HEK293 (cell line): ENCODE measurements around the gene B4GALT1.

Experiments used
- CTCF ChIA-PET: fragments of 350-600 bp; formaldehyde crosslinking; extraction: SDS; loops from one replicate; lab custom pipeline; 2021; ENCODE audit warnings: antibody characterized with exemption; lab: Yijun Ruan, JAX
- POLR2A ChIA-PET: fragments of 300-600 bp; formaldehyde crosslinking; extraction: SDS; loops from one replicate; lab custom pipeline; 2020; ENCODE audit warnings: antibody characterized with exemption, inconsistent platforms; lab: Yijun Ruan, JAX
- H3K27ac ChIP-seq: fragments of 200-500 bp; sonication (Bioruptor generic); 2 replicates; pipeline ENCODE4 v1.5.1; 2014; ENCODE audit warnings: low read depth, low read length, control low read depth, inconsistent platforms; ENCODE audit errors: extremely low read depth
- H3K36me3 ChIP-seq, 2 experiments: fragments of 200-500 bp in 1 of 2; sonication (Bioruptor generic) in 1 of 2; 1 replicate in 1 of 2; 2 replicates in 1 of 2; pipeline ENCODE4 v1.5.1; 2014 to 2017; ENCODE audit warnings: inconsistent platforms in 2 of 2, low read length in 2 of 2; ENCODE audit not compliant: control insufficient read depth in 2 of 2, insufficient read depth in 1 of 2
- H3K4me1 ChIP-seq: fragments of 200-500 bp; sonication (Bioruptor generic); 2 replicates; pipeline ENCODE4 v1.5.1; 2014; ENCODE audit warnings: mild to moderate bottlenecking, low read length, inconsistent platforms; ENCODE audit not compliant: control insufficient read depth, insufficient read depth
- H3K4me3 ChIP-seq: 2 replicates; pipeline ENCODE4 v1.5.1; 2011; ENCODE audit warnings: low read depth, mild to moderate bottlenecking, control low read depth, low read length, moderate library complexity
- H3K9me3 ChIP-seq: fragments of 200-500 bp; sonication (Bioruptor generic); 2 replicates; pipeline ENCODE4 v1.5.1; 2014; ENCODE audit warnings: low read depth, low read length, inconsistent platforms; ENCODE audit not compliant: control insufficient read depth, insufficient read depth
- KLF7 ChIP-seq: fragments of 450-650 bp; formaldehyde crosslinking; IDR thresholded peaks from 2 replicates; pipeline ENCODE4 v1.5.1; 2016; ENCODE audit warnings: missing biosample characterization, missing genetic modification characterization, borderline replicate concordance
- PRDM1 ChIP-seq: fragments of 450-650 bp; formaldehyde crosslinking; IDR thresholded peaks from 2 replicates; pipeline ENCODE4; 2016; ENCODE audit warnings: missing biosample characterization, missing genetic modification characterization
- YY1 ChIP-seq: fragments of 450-650 bp; formaldehyde crosslinking; IDR thresholded peaks from 2 replicates; pipeline ENCODE4 v1.5.1; 2018; ENCODE audit warnings: missing biosample characterization, missing genetic modification characterization
- ZNF112 ChIP-seq: fragments of 450-650 bp; formaldehyde crosslinking; IDR thresholded peaks from 2 replicates; pipeline ENCODE4 v1.5.0; 2017; ENCODE audit warnings: missing biosample characterization, missing genetic modification characterization
- ZNF202 ChIP-seq: fragments of 450-650 bp; formaldehyde crosslinking; IDR thresholded peaks from 2 replicates; pipeline ENCODE4 v1.5.1; 2016; ENCODE audit warnings: missing biosample characterization, missing genetic modification characterization, borderline replicate concordance
- ZNF350 ChIP-seq: fragments of 450-650 bp; formaldehyde crosslinking; IDR thresholded peaks from 2 replicates; pipeline ENCODE4 v1.5.0; 2017; ENCODE audit warnings: missing biosample characterization, mild to moderate bottlenecking, missing genetic modification characterization
- ZNF560 ChIP-seq: fragments of 450-650 bp; formaldehyde crosslinking; IDR thresholded peaks from 2 replicates; pipeline ENCODE4 v1.5.1; 2017; ENCODE audit warnings: missing biosample characterization, missing genetic modification characterization, borderline replicate concordance
- ZNF629 ChIP-seq: fragments of 450-650 bp; formaldehyde crosslinking; IDR thresholded peaks from 2 replicates; pipeline ENCODE4 v1.5.1; 2017; ENCODE audit warnings: missing biosample characterization, missing genetic modification characterization
- ZNF660 ChIP-seq: fragments of 450-650 bp; IDR thresholded peaks from 2 replicates; pipeline ENCODE4 v1.5.1; 2018; ENCODE audit warnings: missing biosample characterization, mild to moderate bottlenecking, missing genetic modification characterization
- ZNF664 ChIP-seq: fragments of 450-650 bp; formaldehyde crosslinking; IDR thresholded peaks from 2 replicates; pipeline ENCODE4 v1.5.1; 2016; ENCODE audit warnings: missing biosample characterization, missing genetic modification characterization
- ZXDB ChIP-seq: fragments of 450-650 bp; formaldehyde crosslinking; IDR thresholded peaks from 2 replicates; pipeline ENCODE4 v1.5.1; 2016; ENCODE audit warnings: missing biosample characterization, missing genetic modification characterization
- TF ChIP-seq, protein P1 (sequence below): fragments of 450-650 bp; formaldehyde crosslinking; IDR thresholded peaks from 2 replicates; pipeline ENCODE4 v1.5.1; 2016; ENCODE audit warnings: missing biosample characterization, missing genetic modification characterization
- TF ChIP-seq, protein P2 (sequence below): fragments of 450-650 bp; formaldehyde crosslinking; IDR thresholded peaks from 2 replicates; pipeline ENCODE4 v1.5.1; 2016; ENCODE audit warnings: missing biosample characterization, missing genetic modification characterization
- TF ChIP-seq, protein P3 (sequence below): fragments of 450-650 bp; formaldehyde crosslinking; optimal IDR thresholded peaks from 2 replicates; pipeline ENCODE3; 2016; ENCODE audit warnings: missing biosample characterization, mild to moderate bottlenecking, missing genetic modification characterization
- TF ChIP-seq, protein P4 (sequence below): fragments of 450-650 bp; formaldehyde crosslinking; IDR thresholded peaks from 2 replicates; pipeline ENCODE4 v1.5.1; 2016; ENCODE audit warnings: missing biosample characterization, missing genetic modification characterization

B4GALT1 gene

DNA sequence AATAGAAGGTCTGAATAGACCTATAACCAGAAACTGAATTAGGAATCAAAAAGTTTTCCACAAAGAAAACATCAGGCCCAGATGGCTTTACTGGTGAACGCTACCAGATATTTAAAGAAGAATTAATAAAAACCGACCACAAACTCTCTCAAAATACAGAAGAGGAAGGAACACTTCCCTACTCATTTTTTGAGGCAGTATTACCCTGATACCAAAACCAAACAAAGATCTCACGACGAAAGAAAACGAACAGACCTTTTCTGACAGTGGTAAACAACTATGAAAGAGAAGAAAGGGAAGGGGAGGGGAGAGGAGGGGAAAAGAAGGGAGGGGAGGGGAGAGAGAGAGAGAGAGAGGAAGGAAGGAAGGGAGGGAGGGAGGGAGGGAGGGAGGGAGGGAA lies 13.5 kb downstream of the B4GALT1 start (continued):
- TF ChIP-seq, protein P1, sequence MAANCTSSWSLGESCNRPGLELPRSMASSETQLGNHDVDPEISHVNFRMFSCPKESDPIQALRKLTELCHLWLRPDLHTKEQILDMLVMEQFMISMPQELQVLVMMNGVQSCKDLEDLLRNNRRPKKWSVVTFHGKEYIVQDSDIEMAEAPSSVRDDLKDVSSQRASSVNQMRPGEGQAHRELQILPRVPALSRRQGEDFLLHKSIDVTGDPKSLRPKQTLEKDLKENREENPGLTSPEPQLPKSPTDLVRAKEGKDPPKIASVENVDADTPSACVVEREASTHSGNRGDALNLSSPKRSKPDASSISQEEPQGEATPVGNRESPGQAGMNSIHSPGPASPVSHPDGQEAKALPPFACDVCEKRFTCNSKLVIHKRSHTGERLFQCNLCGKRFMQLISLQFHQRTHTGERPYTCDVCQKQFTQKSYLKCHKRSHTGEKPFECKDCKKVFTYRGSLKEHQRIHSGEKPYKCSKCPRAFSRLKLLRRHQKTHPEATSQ: no peak
- no peak for TF ChIP-seq ZXDB (tag by site-specific recombination)
- no peak for TF ChIP-seq ZNF202 (tag by site-specific recombination)
- no peak for TF ChIP-seq ZNF660 (tag by site-specific recombination)
- no peak for TF ChIP-seq YY1 (tag by site-specific recombination)

DNA sequence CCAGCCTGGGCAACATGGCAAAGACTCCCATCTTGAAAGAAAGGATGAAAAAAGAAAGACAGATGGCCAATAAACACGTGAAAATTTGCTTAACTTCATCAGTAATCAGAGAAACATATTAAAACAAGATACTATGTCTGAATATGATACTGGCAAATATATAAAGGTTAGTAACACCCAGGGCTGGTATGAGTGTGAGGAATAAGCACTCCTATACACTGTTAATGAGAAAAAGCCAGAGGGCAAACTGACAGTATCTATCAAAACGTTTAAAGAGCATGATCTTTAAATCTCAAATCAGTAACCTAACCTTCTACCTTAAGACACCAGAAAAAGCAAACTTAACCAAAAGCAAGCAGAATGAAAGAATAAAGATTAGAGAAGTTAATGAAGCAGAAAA lies 14.1 kb downstream of the B4GALT1 start:
- H3K4me1 ChIP-seq: peaks cover 17% of the 10 kb centered on the region; the same call in 1 of the 2 replicates
- ChIA-PET POLR2A (interaction anchor here (2.6 kb wide), 1 partner anchor 8 kb away, joined by 33 read pairs; no protein-coding TSS in a partner anchor), CTCF (interaction anchor here (0.6 kb wide), 1 partner anchor 10 kb away, joined by 5 read pairs; no protein-coding TSS in a partner anchor)
- H3K27ac ChIP-seq: no peak overlapping the region
- H3K36me3 ChIP-seq: no peaks in the 10 kb centered on the region
- H3K9me3 ChIP-seq: no peaks in the 10 kb centered on the region
- no peak overlapping the region for H3K4me3 ChIP-seq
- TF ChIP-seq KLF7 (tag by site-specific recombination): no peak
- TF ChIP-seq ZNF350 (tag by site-specific recombination): no peak
- no peak for TF ChIP-seq PRDM1
- TF ChIP-seq ZNF112 (tag by site-specific recombination): no peak
- TF ChIP-seq, protein P2, sequence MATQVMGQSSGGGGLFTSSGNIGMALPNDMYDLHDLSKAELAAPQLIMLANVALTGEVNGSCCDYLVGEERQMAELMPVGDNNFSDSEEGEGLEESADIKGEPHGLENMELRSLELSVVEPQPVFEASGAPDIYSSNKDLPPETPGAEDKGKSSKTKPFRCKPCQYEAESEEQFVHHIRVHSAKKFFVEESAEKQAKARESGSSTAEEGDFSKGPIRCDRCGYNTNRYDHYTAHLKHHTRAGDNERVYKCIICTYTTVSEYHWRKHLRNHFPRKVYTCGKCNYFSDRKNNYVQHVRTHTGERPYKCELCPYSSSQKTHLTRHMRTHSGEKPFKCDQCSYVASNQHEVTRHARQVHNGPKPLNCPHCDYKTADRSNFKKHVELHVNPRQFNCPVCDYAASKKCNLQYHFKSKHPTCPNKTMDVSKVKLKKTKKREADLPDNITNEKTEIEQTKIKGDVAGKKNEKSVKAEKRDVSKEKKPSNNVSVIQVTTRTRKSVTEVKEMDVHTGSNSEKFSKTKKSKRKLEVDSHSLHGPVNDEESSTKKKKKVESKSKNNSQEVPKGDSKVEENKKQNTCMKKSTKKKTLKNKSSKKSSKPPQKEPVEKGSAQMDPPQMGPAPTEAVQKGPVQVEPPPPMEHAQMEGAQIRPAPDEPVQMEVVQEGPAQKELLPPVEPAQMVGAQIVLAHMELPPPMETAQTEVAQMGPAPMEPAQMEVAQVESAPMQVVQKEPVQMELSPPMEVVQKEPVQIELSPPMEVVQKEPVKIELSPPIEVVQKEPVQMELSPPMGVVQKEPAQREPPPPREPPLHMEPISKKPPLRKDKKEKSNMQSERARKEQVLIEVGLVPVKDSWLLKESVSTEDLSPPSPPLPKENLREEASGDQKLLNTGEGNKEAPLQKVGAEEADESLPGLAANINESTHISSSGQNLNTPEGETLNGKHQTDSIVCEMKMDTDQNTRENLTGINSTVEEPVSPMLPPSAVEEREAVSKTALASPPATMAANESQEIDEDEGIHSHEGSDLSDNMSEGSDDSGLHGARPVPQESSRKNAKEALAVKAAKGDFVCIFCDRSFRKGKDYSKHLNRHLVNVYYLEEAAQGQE: no peak
- TF ChIP-seq, protein P3, sequence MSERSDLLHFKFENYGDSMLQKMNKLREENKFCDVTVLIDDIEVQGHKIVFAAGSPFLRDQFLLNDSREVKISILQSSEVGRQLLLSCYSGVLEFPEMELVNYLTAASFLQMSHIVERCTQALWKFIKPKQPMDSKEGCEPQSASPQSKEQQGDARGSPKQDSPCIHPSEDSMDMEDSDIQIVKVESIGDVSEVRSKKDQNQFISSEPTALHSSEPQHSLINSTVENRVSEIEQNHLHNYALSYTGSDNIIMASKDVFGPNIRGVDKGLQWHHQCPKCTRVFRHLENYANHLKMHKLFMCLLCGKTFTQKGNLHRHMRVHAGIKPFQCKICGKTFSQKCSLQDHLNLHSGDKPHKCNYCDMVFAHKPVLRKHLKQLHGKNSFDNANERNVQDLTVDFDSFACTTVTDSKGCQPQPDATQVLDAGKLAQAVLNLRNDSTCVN (tag by site-specific recombination): no peak
- TF ChIP-seq ZNF560 (tag by site-specific recombination): no peak
- no peak for TF ChIP-seq ZNF629 (tag by site-specific recombination)

DNA sequence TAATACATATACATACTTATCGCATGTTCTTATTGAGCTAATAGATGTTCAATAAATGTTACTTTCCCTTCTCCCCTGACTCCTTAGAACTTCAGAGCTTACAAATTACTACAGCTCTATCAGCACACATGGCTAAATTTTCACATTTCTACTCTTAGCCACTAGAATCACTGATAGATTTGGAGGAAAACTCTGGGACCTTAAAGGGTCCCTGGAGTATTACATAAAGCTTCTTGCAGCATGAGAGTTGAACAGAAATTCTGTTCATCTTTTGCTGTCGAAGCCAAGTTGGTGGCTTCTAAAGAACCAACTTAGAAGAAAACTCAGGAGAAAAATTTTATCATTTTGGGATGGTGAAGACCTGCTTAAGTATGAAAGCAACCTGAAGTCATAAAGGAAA lies 15.5 kb downstream of the B4GALT1 start:
- Histone ChIP-seq H3K4me3 (no peak overlapping the region), H3K4me1 (peaks cover 13% of the 10 kb centered on the region; the same call in 1 of the 2 replicates), H3K9me3 (no peaks in the 10 kb centered on the region), H3K36me3 (no peaks in the 10 kb centered on the region), H3K27ac (peak overlapping the region; percentile 18; the same call in 1 of the 2 replicates)
- TF ChIP-seq ZNF664 (tag by site-specific recombination): 0 out of 2 replicates have a peak, but pooled peaks have one; percentile 40
- TF ChIP-seq, protein P4, sequence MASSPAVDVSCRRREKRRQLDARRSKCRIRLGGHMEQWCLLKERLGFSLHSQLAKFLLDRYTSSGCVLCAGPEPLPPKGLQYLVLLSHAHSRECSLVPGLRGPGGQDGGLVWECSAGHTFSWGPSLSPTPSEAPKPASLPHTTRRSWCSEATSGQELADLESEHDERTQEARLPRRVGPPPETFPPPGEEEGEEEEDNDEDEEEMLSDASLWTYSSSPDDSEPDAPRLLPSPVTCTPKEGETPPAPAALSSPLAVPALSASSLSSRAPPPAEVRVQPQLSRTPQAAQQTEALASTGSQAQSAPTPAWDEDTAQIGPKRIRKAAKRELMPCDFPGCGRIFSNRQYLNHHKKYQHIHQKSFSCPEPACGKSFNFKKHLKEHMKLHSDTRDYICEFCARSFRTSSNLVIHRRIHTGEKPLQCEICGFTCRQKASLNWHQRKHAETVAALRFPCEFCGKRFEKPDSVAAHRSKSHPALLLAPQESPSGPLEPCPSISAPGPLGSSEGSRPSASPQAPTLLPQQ (tag by site-specific recombination): no peak
- POLR2A ChIA-PET: interaction anchor here (1.0 to 2.7 kb wide), 8 partner anchors 10 to 323 kb away, joined by 3 to 33 read pairs (median 5); partner anchors contain the start of genes B4GALT1, BAG1, DNAJA1 and NOL6
- CTCF ChIA-PET: interaction anchor here (0.5 to 2.5 kb wide), 7 partner anchors 9 to 1025 kb away, joined by 3 to 13 read pairs (median 3); partner anchors contain the start of gene B4GALT1
